NCI-H82 treated with DMSO at 0.1 percent for 48 hours (cell line): ENCODE measurements around the gene RNF144B.
"Not testable (repeated sequence)": the region's sequence is repeated elsewhere in the genome, so short reads cannot be mapped to it uniquely, and the experiment has no call there.

Source experiments
- DNase-seq: peaks from one replicate; lab custom pipeline; 2025; ENCODE audit not compliant: unreplicated experiment; lab: John Stamatoyannopoulos, UW

Gene RNF144B

DNA sequence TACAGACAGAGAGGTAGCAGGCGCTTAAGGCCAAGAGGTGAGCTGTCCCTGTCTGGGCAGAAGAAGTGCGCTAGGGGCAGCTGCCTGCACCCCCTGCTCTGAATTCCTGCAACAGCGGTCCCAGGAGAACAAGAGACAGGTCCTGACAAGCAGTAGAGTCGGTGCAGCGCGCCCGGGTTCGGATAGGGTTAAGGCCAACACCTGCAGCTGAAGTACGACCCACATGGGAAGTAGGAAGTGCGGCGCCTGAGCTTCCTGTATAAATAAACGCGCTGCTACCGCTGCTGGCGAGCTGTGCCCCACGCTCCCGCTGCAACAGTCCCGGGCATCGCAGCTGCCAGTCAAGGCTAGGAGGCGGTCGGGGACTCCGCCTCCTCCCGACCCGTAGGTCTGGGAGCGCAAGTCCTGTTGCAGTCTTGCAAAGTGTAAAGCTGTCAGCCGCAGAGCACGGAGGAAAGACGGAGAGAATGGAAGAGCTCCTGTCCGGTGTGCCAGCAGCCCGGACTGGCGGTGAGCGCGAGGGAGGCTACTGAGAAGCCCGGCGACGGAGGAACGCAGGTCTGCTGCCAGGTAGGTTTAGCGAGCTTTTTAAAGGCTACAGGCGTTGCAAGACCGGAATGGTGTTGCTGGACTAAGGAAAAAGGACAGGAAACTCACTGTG is at the start of gene RNF144B:
Gene RNF144B, plus strand, starts transcription at position 290 of the 661 bp plus-strand sequence. CDS start 12,185 bp downstream, outside the sequence.
- DNase-seq, result peak; percentile 52

GRCh38 chr6:18339599-18339998 is 47.6 kb upstream of the RNF144B start:
- no peak for DNase-seq

- no peak for DNase-seq
Measured at GRCh38 chr6:18340781-18341551, 46.2 kb upstream of the RNF144B start.

DNA sequence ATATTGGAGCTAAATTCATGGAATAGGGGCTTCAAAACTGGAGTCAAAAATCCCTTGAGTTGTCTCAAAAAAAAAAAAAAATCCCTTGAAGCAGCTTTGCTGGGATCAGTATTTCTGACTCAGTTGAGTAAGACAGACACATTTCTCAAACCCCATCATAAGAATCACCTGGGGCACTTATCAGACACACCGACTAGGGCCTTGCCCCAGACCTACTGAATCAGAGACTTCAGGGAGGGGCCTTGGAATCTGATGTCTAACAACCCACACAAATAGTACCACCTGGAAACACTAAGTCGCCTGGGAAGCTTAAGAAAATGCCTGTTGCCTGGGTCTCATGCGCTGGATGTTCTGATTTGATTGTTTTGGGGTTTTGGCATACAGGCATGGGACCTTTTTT is 44.9 kb upstream of the RNF144B start:
- DNase-seq, result no peak

GRCh38 chr6:18343741-18344140 is 43.4 kb upstream of the RNF144B start:
- DNase-seq, result no peak

GRCh38 chr6:18347021-18347577 is 40.1 kb upstream of the RNF144B start:
- no peak for DNase-seq

DNA sequence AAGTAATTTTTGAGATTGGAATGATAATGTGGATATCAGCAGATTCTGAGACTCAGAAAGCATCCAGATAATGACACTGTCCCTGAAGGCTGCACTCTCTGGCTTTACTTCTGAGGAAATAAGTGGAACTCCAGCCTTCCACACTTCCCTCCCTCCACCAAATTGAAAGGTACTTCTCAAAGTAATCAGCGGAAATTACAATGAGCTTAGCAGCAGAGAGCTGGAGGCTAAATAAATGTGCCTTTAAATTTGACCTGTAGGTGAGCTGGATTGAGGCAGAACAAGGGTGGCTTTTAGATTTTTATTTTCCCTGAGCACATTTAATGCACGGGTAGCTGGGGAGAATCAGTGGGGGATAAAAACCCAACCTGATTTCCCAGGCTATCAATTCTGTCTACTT is 39.3 kb upstream of the RNF144B start:
- no peak for DNase-seq

- DNase-seq, result no peak
Measured at GRCh38 chr6:18349386-18349785, 37.8 kb upstream of the RNF144B start.

- DNase-seq, result no peak
Measured at GRCh38 chr6:18350271-18350670, 36.9 kb upstream of the RNF144B start.

GRCh38 chr6:18350712-18351111 is 36.4 kb upstream of the RNF144B start:
- DNase-seq, result no peak

- DNase-seq, result no peak
Measured at GRCh38 chr6:18352001-18352400, 35.1 kb upstream of the RNF144B start.

DNA sequence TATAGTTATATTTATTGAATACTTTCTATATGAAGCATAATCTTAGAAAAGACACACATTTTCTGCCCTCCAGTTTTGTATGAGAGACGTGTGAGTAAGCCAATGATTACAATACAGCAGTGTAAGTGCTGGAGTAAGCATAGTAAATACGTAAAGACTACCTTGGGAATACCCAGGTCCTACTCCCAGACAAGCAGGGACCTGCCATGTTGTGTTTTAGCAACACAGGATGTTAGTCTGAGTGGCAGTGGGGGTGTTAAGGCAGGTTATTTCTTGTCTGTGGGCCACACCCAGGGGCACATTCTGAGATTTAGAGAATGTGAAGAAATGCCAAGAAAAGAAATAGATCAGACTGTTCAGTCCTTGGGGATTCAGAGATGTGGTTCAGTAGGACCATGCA is 34.3 kb upstream of the RNF144B start:
- DNase-seq, result no peak

DNA sequence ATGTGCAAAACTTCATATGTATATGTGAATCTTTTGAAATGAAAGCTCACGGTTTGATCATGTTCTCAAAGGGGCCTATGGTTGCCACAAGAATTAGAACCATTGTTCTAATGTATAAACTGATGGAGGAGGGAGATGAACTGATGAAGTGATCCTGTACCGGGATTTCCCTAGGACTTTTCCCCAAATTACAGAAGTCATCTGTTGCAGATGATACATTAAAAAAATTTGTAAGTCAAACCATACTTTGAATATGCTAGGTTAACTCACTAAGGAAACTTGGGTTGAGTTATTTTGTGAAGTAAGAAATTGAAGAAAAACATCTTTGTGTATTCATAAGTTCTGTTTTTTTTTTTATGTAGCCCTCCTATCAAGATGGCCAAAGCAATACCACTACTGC is 33.9 kb upstream of the RNF144B start:
- no peak for DNase-seq

- DNase-seq, result not testable (repeated sequence)
Measured at GRCh38 chr6:18357546-18357945, 29.6 kb upstream of the RNF144B start.

DNA sequence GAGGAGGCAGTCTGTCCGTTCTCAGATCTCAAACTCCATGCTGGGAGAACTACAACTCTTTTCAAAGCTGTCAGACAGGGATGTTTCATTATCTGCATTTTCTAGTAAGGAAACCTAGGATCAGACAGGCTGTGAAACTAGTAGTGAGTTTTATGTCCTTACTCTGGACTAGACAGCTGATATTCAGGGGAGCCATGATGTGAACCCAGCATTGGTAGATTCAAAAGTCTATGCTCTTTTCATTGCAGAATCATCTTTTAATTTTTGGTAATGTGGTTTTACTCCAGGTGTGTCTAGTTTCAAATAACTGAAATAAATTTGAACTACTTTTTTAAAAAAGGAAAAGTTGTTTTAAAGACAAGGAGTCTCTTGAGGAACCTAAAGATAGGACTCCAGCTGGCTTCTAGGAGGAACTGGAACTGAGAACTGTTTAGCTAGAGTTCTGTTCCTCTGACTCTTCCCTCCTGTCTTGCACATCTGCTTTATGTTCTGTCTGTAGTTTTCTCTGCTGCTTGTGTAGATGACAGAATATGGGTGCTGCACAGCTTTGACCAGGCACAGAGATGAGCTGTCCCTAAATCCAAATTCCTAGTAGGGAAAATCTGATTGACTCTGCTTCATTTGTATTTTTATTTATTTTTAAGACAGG is 27.8 kb upstream of the RNF144B start:
- no peak for DNase-seq

DNA sequence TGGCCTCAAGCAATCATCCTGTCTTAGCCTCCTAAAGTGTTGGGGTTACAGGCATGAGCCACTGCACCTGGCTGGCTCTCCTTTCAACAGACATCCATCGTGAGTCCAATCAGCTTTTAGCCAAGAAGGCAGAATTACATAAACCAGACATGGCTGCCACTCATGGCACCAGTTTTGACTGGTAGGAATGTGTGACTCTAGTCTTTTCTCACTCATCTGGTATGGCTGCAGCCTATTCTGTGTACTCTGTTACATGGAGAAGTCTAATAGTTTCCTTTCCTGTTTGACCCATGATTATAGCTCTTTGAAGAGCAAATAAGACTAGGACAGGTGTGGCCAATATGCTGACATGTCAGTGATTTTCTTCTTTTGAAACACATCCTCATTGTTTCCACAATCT is 27.0 kb upstream of the RNF144B start:
- DNase-seq, result no peak

GRCh38 chr6:18362058-18362561 is 25.0 kb upstream of the RNF144B start:
- no peak for DNase-seq

- DNase-seq, result no peak
Measured at GRCh38 chr6:18363746-18364145, 23.4 kb upstream of the RNF144B start.

DNA sequence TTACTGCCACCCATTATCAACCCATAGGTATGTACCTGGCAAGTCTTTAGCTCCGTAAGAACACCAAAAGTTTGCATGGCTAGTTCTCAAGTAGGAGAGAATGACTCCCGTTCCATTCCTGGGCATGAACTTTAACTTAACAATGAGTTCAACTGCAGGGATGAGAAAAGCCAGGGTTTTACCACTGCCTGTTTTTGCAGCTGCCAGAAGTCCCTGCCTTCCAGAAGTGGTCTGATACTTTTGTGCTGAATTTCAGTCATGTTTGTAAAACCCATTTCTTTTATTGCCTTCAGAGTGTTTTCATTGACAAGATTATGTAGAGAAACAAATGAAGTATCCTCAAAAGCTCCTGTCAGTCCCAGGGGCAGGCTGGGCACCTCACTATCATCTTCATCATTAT is 22.6 kb upstream of the RNF144B start:
- DNase-seq, result not testable (repeated sequence)

DNA sequence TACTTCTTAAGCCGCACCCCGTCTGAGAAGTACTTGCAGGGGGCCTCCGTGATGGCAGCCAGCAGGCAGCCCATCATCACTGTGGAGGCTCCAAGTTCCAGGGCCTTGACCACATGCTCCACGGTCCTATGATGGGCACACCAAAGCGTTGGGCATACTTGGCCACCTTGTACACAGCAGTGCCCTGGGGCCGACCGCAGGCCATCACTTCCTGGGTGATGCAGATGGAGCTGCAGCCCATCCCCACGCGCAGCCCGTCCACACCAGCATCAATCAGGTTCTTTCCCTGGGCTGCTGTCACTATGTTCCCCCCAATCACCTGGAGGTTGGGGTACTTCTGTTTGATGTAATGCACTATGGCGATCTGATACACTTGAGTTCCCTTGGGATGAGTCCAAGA is 19.8 kb upstream of the RNF144B start:
- no peak for DNase-seq

DNA sequence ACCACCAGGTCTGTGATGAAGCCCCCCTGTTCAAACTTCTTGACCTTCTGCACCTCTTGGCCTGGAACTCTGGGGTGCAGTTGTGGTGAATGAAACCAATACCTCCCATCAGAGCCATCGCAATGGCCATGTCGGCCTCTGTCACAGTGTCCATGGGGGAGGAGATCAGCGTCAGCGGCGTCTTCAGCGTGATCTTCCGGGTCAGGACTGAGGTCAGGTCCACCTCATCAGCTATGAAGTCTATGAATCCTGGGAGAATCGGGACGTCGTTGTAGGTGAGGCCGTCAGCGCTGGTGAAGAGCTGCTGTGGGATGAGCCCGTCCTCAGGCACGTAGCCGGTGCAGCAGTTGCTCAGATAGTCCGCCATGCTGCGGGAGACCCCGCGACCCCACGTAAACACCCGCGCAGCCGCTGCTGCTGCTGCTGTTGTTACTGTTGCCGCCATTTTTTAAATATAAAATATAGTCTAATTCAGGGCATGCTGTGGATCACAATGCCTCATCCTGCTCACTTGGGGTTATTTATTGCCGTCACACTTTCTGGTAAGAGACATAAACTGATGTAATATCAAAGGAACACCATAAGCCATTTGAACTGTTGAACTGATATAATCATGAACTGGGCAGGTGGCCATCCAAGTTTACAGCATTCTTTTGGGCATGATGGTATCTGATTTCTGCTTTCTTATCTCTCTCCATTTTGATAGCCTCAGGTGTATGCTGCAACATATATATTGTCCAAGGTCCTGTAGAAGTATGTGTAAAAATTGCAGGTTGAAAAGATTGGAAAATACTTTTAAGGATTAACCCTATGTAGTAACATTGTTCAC is 18.7 kb upstream of the RNF144B start:
- DNase-seq, result no peak
